Activated CD8-positive, alpha-beta T cell treated with anti-CD3 and anti-CD28 coated beads for 36 hours (primary cell): ENCODE data around the gene UBE2Q2. TPM values are rescaled to one million over a fixed set of nuclear protein-coding genes. Genes with fewer than 3 reads are reported as not detected.
A peak's percentile ranks its signal among the peaks of the same experiment; 100 is the strongest.

Source experiments
- ATAC-seq: fragments of 200-7000 bp; cut with Tn5 transposase; one replicate; pipeline ENCODE4 v1.10.0; 2021; ENCODE audit warnings: mild to moderate bottlenecking, moderate library complexity
- CTCF ChIA-PET: fragments of 350-600 bp; sonication (Branson Sonifier 250); formaldehyde crosslinking; loops from one replicate; lab custom pipeline; 2021; ENCODE audit warnings: antibody characterized with exemption; lab: Charles Lee
- POLR2A ChIA-PET: fragments of 350-600 bp; sonication (Branson Sonifier 250); formaldehyde crosslinking; loops from one replicate; lab custom pipeline; 2021; ENCODE audit warnings: antibody characterized with exemption; lab: Charles Lee
- DNase-seq: peaks from one replicate; pipeline ENCODE4 v3.0.0-alpha.2; 2020
- H3K27ac Mint-ChIP-seq: one replicate; pipeline ENCODE4 v1.8.0; 2021; ENCODE audit warnings: mild to moderate bottlenecking, mixed read lengths
- H3K27me3 Mint-ChIP-seq: one replicate; pipeline ENCODE4 v1.8.0; 2021; ENCODE audit warnings: mixed read lengths
- H3K36me3 Mint-ChIP-seq: one replicate; pipeline ENCODE4 v1.8.0; 2021; ENCODE audit warnings: low read depth, mixed read lengths
- H3K4me1 Mint-ChIP-seq: one replicate; pipeline ENCODE4 v1.8.0; 2021; ENCODE audit warnings: low read depth, mixed read lengths
- H3K4me3 Mint-ChIP-seq: one replicate; pipeline ENCODE4 v1.8.0; 2021; ENCODE audit warnings: mild to moderate bottlenecking, moderate library complexity, mixed read lengths
- H3K9me3 Mint-ChIP-seq: one replicate; pipeline ENCODE4 v1.8.0; 2021; ENCODE audit warnings: mixed read lengths
- CTCF ChIP-seq: fragments of 200-600 bp; IDR thresholded peaks from one replicate; pipeline ENCODE4 v1.8.0; 2022; ENCODE audit warnings: antibody characterized with exemption, mild to moderate bottlenecking
- intact Hi-C: fragments of 100-400 bp; cut with micrococcal nuclease; formaldehyde crosslinking; loops from one replicate; pipeline ENCODE4 v1.10.0; 2022
- total RNA-seq, 2 experiments: library from RNA; stranded (reverse); gene quantifications; one replicate each; pipeline ENCODE4 v1.2.3, GENCODE V29; 2021

Gene UBE2Q2
- total RNA-seq, 2 experiments from 2014 or later: 19.4 to 20.0 TPM

- DNase-seq: no peak
- Mint-ChIP-seq H3K4me1 (peaks cover 32% of the 10 kb centered on the region), H3K27ac (no peak overlapping the region), H3K36me3 (peaks cover 48% of the 10 kb centered on the region), H3K27me3 (no peaks in the 10 kb centered on the region), H3K4me3 (no peak overlapping the region), H3K9me3 (no peaks in the 10 kb centered on the region)
- POLR2A ChIA-PET: no interaction called here
- intact Hi-C loops: no loop called here
- CTCF ChIA-PET: interaction anchor here (1.0 to 1.5 kb wide), 5 partner anchors 16 to 244 kb away, joined by 3 to 4 read pairs (median 3); no protein-coding TSS in a partner anchor
- TF ChIP-seq CTCF: no peak
- ATAC-seq: no peak
Measured at GRCh38 chr15:75930866-75931265, 87.6 kb downstream of the UBE2Q2 start.

DNA sequence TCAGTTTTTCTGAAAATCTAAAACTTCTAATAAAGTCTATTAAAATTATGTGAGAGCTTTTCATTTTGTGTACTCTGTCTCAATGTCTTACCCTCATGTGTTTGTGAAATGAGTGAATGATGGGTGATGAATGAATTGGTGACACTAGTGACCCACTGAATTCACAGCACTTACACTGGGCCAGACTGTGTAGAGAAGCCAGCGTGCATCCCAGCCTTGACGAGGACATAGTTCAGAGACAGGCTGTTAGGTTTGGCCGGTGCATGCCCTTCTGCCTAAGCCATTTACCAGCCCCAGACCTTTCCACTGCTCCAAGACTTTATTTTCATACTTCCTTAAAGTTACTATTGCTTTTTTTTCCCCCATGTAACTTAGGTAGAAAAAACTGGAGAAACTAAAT lies 99.2 kb downstream of the UBE2Q2 start:
- intact Hi-C loops: no loop called here
- ATAC-seq (no peak), DNase-seq (no peak)
- Mint-ChIP-seq H3K9me3 (peaks cover 10% of the 10 kb centered on the region), H3K36me3 (peaks cover 14% of the 10 kb centered on the region), H3K27ac (no peak overlapping the region), H3K4me1 (peaks cover 3% of the 10 kb centered on the region), H3K27me3 (peaks cover 9% of the 10 kb centered on the region), H3K4me3 (no peak overlapping the region)
- ChIA-PET CTCF (no interaction called here), POLR2A (interaction anchor here (0.6 kb wide), 1 partner anchor 21 kb away, joined by 4 read pairs; no protein-coding TSS in a partner anchor)
- TF ChIP-seq CTCF: no peak

DNA sequence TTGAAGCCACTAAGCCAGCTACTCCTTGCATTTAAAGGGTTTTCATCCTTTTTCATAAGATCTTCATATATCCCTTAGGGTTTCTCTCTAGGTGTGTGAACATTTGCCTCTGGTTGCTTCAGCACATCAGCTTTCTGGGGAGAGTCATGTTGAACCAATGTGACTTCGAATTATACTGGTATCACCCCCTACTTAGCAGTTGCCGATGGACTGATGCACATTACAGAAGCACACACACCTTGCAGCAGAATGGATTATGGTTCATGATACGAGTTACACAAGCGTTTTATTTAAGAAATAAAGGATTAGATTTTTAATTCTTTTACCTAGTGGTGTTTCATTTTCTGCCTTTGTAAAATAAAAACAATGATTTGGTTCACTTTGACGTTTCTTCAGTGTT lies 100.0 kb downstream of the UBE2Q2 start:
- Mint-ChIP-seq H3K36me3 (peaks cover 6% of the 10 kb centered on the region), H3K27ac (no peak overlapping the region), H3K9me3 (peaks cover 5% of the 10 kb centered on the region), H3K4me1 (peaks cover 3% of the 10 kb centered on the region), H3K27me3 (peaks cover 12% of the 10 kb centered on the region), H3K4me3 (no peak overlapping the region)
- intact Hi-C loops: no loop called here
- DNase-seq: no peak
- no peak for ATAC-seq
- CTCF ChIA-PET: no interaction called here
- no peak for TF ChIP-seq CTCF
- POLR2A ChIA-PET: no interaction called here

- Mint-ChIP-seq H3K36me3 (peaks cover 1% of the 10 kb centered on the region), H3K4me1 (peaks cover 3% of the 10 kb centered on the region), H3K27me3 (peaks cover 14% of the 10 kb centered on the region), H3K9me3 (no peaks in the 10 kb centered on the region), H3K27ac (no peak overlapping the region), H3K4me3 (no peak overlapping the region)
- intact Hi-C loops: no loop called here
- ATAC-seq (no peak), DNase-seq (no peak)
- no peak for TF ChIP-seq CTCF
- ChIA-PET POLR2A (no interaction called here), CTCF (no interaction called here)
Measured at GRCh38 chr15:75943713-75944215, 100.5 kb downstream of the UBE2Q2 start.

DNA sequence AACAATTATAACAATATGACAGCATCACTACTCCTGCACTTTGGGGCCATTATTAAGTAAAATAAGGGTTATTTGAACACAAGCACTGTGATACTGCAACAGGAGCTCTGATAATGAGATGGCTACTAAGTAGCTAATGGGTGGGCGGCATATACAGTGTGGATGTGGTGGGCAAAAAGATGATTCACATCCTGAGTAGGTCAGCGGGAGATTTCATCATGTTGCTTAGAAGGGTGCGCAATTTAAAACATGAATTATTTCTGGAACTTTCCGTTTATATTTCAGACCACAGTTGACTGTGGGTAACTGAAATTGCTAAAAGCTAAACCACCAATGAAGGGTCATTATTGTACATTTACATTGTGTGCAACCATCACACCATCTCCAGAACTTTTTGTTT lies 102.7 kb downstream of the UBE2Q2 start:
- Mint-ChIP-seq H3K36me3 (no peaks in the 10 kb centered on the region), H3K27ac (no peak overlapping the region), H3K4me3 (no peak overlapping the region), H3K9me3 (no peaks in the 10 kb centered on the region), H3K27me3 (peaks cover 23% of the 10 kb centered on the region), H3K4me1 (peaks cover 3% of the 10 kb centered on the region)
- intact Hi-C loops: no loop called here
- ATAC-seq (peak; percentile 53), DNase-seq (peak; percentile 53)
- ChIA-PET POLR2A (no interaction called here), CTCF (interaction anchor here (0.6 kb wide), 1 partner anchor 18 kb away, joined by 3 read pairs; no protein-coding TSS in a partner anchor)
- no peak for TF ChIP-seq CTCF
